Nephron (organoid): ENCODE measurements around the gene ALPL.

Experiments used
- H3K27ac Mint-ChIP-seq, 3 experiments: 2 replicates each; pipeline ENCODE4 v1.8.0; 2020; ENCODE audit warnings: mixed read lengths in 3 of 3, mild to moderate bottlenecking in 2 of 3, moderate library complexity in 1 of 3
- H3K27me3 Mint-ChIP-seq: 2 replicates; pipeline ENCODE4 v1.8.0; 2021; ENCODE audit warnings: low read depth, mild to moderate bottlenecking, moderate library complexity, mixed read lengths
- H3K36me3 Mint-ChIP-seq: 2 replicates; pipeline ENCODE4 v1.8.0; 2020; ENCODE audit warnings: low read depth, mixed read lengths
- H3K4me1 Mint-ChIP-seq: 2 replicates; pipeline ENCODE4 v1.8.0; 2020; ENCODE audit warnings: mixed read lengths
- H3K4me3 Mint-ChIP-seq, 3 experiments: 2 replicates each; pipeline ENCODE4 v1.8.0; 2020; ENCODE audit warnings: mild to moderate bottlenecking in 3 of 3, mixed read lengths in 3 of 3, moderate library complexity in 2 of 3
- H3K9me3 Mint-ChIP-seq: 2 replicates; pipeline ENCODE4 v1.8.0; 2020; ENCODE audit warnings: mixed read lengths
- CTCF ChIP-seq, 3 experiments: fragments of 200-600 bp; sonication (generic); IDR thresholded peaks; one replicate each; pipeline ENCODE4 v1.5.0; 2021; ENCODE audit warnings: antibody characterized with exemption in 3 of 3; ENCODE audit not compliant: unreplicated experiment in 3 of 3

Gene ALPL

GRCh38 chr1:21626921-21627339, 117.7 kb downstream of the ALPL start:
- H3K9me3 Mint-ChIP-seq = no peaks in the 10 kb centered on the region
- H3K4me1 Mint-ChIP-seq = peaks cover 21% of the 10 kb centered on the region
- no peaks in the 10 kb centered on the region for H3K36me3 Mint-ChIP-seq
- TF ChIP-seq CTCF (IDR thresholded peaks at IDR 0.05; ENCODE audit: unreplicated experiment in 3 of 3) = no peak
- H3K27me3 Mint-ChIP-seq = peaks cover 18% of the 10 kb centered on the region
- no peak overlapping the region for H3K27ac Mint-ChIP-seq
- no peak overlapping the region for H3K4me3 Mint-ChIP-seq
